GM23338 (cell line): Measurements from ENCODE around the gene DCLK3.

Experiments
- CREB1 ChIP-seq: fragments of 250-450 bp; sonication (Bioruptor Pico); IDR thresholded peaks from 2 replicates; pipeline ENCODE4 v1.5.0; 2020; ENCODE audit warnings: low read depth, mild to moderate bottlenecking, moderate library complexity
- CTCF ChIP-seq, 2 experiments: fragments of 200-600 bp in 1 of 2; sonication (generic) in 1 of 2; conservative IDR thresholded peaks; 2 replicates each; pipeline versions ENCODE4 v1.5.1 to v1.6.1; 2016 to 2017; ENCODE audit warnings: antibody characterized with exemption in 2 of 2, low read depth in 2 of 2, mild to moderate bottlenecking in 2 of 2, moderate library complexity in 1 of 2
- ETS1 ChIP-seq: IDR thresholded peaks from 2 replicates; pipeline ENCODE4 v1.6.1; 2016; ENCODE audit warnings: antibody characterized with exemption
- EZH2 ChIP-seq: fragments of 200-600 bp; sonication (generic); IDR thresholded peaks from one replicate; pipeline ENCODE4 v1.8.0; 2017; ENCODE audit warnings: antibody characterized with exemption, mild to moderate bottlenecking, low read depth; ENCODE audit not compliant: unreplicated experiment
- EZH2phosphoT487 ChIP-seq: fragments of 200-600 bp; sonication (generic); IDR thresholded peaks from one replicate; pipeline ENCODE4 v1.8.1; 2018; ENCODE audit warnings: antibody characterized with exemption; ENCODE audit not compliant: unreplicated experiment
- JUNB ChIP-seq: IDR thresholded peaks from one replicate; pipeline ENCODE4 v1.6.1; 2016; ENCODE audit warnings: antibody characterized with exemption; ENCODE audit not compliant: unreplicated experiment
- NANOG ChIP-seq: IDR thresholded peaks from 2 replicates; pipeline ENCODE4 v1.6.1; 2016; ENCODE audit warnings: antibody characterized with exemption, borderline replicate concordance
- POLR2AphosphoS5 ChIP-seq: IDR thresholded peaks from 2 replicates; pipeline ENCODE4 v1.6.1; 2016; ENCODE audit warnings: antibody characterized with exemption, low read depth
- REST ChIP-seq: IDR thresholded peaks from one replicate; pipeline ENCODE4 v1.6.1; 2018; ENCODE audit warnings: antibody characterized with exemption; ENCODE audit not compliant: unreplicated experiment
- ZNF114 ChIP-seq: fragments of 250-450 bp; sonication (Bioruptor Pico); IDR thresholded peaks from 2 replicates; pipeline ENCODE4 v1.5.0; 2020; ENCODE audit warnings: mild to moderate bottlenecking, moderate library complexity
- ZNF331 ChIP-seq: fragments of 250-450 bp; sonication (Bioruptor Pico); IDR thresholded peaks from 2 replicates; pipeline ENCODE4 v1.5.0; 2020; ENCODE audit warnings: low read depth, mild to moderate bottlenecking, moderate library complexity
- ZNF462 ChIP-seq: fragments of 250-450 bp; sonication (Bioruptor Pico); IDR thresholded peaks from 2 replicates; pipeline ENCODE4 v1.5.0; 2020; ENCODE audit warnings: mild to moderate bottlenecking, moderate library complexity

GRCh38 chr3:36784138-36784635 is 19.8 kb upstream of the DCLK3 start:
- no peak for TF ChIP-seq JUNB
- no peak for TF ChIP-seq CTCF (conservative IDR thresholded peaks at IDR 0.05; ENCODE audit: low read depth in 2 of 2)
- no peak for TF ChIP-seq POLR2AphosphoS5
- TF ChIP-seq REST = no peak
- no peak for TF ChIP-seq EZH2phosphoT487
- no peak for TF ChIP-seq EZH2
- TF ChIP-seq CREB1 (CRISPR knock-in tag) = no peak
- TF ChIP-seq ZNF331 (CRISPR knock-in tag) = no peak
- TF ChIP-seq ZNF462 (CRISPR knock-in tag) = no peak
- no peak for TF ChIP-seq ZNF114 (CRISPR knock-in tag)
- no peak for TF ChIP-seq ETS1
- no peak for TF ChIP-seq NANOG
